HepG2 (cell line): ENCODE data around the gene BIVM. TPM values are rescaled to one million over a fixed set of nuclear protein-coding genes. Genes with fewer than 3 reads are reported as not detected.
A peak's percentile ranks its signal among the peaks of the same experiment; 100 is the strongest.

Experiments
- ARID5B ChIP-seq: IDR thresholded peaks from 2 replicates; pipeline ENCODE4 v1.4.0; 2020; ENCODE audit warnings: mild to moderate bottlenecking, missing genetic modification reagents
- HDAC2 ChIP-seq: sonication (generic); formaldehyde crosslinking; IDR thresholded peaks from 2 replicates; pipeline ENCODE4 v1.4.0; 2020; ENCODE audit warnings: missing genetic modification reagents
- KDM2A ChIP-seq: sonication (generic); formaldehyde crosslinking; IDR thresholded peaks from 2 replicates; pipeline ENCODE4 v1.4.0; 2020; ENCODE audit warnings: low read depth, missing genetic modification reagents, borderline replicate concordance
- MED1 ChIP-seq: sonication (generic); formaldehyde crosslinking; IDR thresholded peaks from 2 replicates; pipeline ENCODE4 v1.4.0; 2020; ENCODE audit warnings: missing genetic modification reagents
- POGK ChIP-seq: sonication (generic); formaldehyde crosslinking; conservative IDR thresholded peaks from 2 replicates; pipeline ENCODE4 v1.8.0; 2022; ENCODE audit warnings: mild to moderate bottlenecking, moderate library complexity, missing genetic modification reagents
- RFXANK ChIP-seq: IDR thresholded peaks from 2 replicates; pipeline ENCODE4 v1.6.1; 2016
- TAF1 ChIP-seq: sonication (generic); formaldehyde crosslinking; IDR thresholded peaks from 2 replicates; pipeline ENCODE4 v1.4.0; 2020; ENCODE audit warnings: missing genetic modification reagents
- YEATS2 ChIP-seq: sonication (generic); formaldehyde crosslinking; IDR thresholded peaks from 2 replicates; pipeline ENCODE4 v1.4.0; 2020; ENCODE audit warnings: missing genetic modification reagents, borderline replicate concordance
- ZFY ChIP-seq: sonication (generic); formaldehyde crosslinking; IDR thresholded peaks from 2 replicates; pipeline ENCODE4 v1.4.0; 2020; ENCODE audit warnings: missing genetic modification reagents
- ZFYVE20 ChIP-seq: sonication (generic); formaldehyde crosslinking; IDR thresholded peaks from 2 replicates; pipeline ENCODE4 v1.8.0; 2023; ENCODE audit warnings: low read depth, mild to moderate bottlenecking, moderate library complexity, missing genetic modification reagents, borderline replicate concordance
- ZNF264 ChIP-seq: sonication (generic); formaldehyde crosslinking; IDR thresholded peaks from 2 replicates; pipeline ENCODE4 v1.4.0; 2020; ENCODE audit warnings: missing genetic modification reagents
- ZNF605 ChIP-seq: sonication (generic); formaldehyde crosslinking; IDR thresholded peaks from 2 replicates; pipeline ENCODE4 v1.8.0; 2022; ENCODE audit warnings: mild to moderate bottlenecking, missing genetic modification reagents
- polyA plus RNA-seq, 8 experiments: library from polyadenylated mRNA; depleted of rRNA in 3 of 8; stranded (reverse) in 7 of 8; unstranded in 1 of 8; fragments of >200 nt; fragmentation: Illumina TruSeq in 4 of 8; extraction: Trizol in 4 of 8; gene quantifications; 2 replicates each; pipeline versions ENCODE4 v1.2.1 to v1.2.3, GENCODE V29; 2011 to 2016; ENCODE audit warnings: low read depth in 4 of 8, missing spikeins in 1 of 8, mixed read lengths in 1 of 8; ENCODE audit not compliant: insufficient read depth in 1 of 8
- total RNA-seq, 5 experiments: library from RNA; depleted of rRNA; stranded (reverse); fragments of >200 nt; fragmentation: Illumina TruSeq; extraction: Trizol; gene quantifications; 2 replicates each; pipeline ENCODE4 v1.2.3, GENCODE V29; 2016; ENCODE audit warnings: low read depth in 1 of 5
- TF ChIP-seq, protein P1 (sequence below): sonication (generic); formaldehyde crosslinking; IDR thresholded peaks from 2 replicates; pipeline ENCODE4 v1.8.0; 2023; ENCODE audit warnings: mild to moderate bottlenecking, missing genetic modification reagents
- TF ChIP-seq, protein P2 (sequence below): sonication (generic); formaldehyde crosslinking; IDR thresholded peaks from 2 replicates; pipeline ENCODE4 v1.4.0; 2020; ENCODE audit warnings: missing genetic modification reagents, mild to moderate bottlenecking, borderline replicate concordance
- TF ChIP-seq, protein P3 (sequence below), 2 experiments: sonication (generic) in 1 of 2; formaldehyde crosslinking in 1 of 2; IDR thresholded peaks; 2 replicates each; pipeline versions ENCODE4 v1.4.0 to v1.6.1; 2018 to 2020; ENCODE audit warnings: missing genetic modification reagents in 2 of 2, borderline replicate concordance in 1 of 2, low read depth in 1 of 2, mild to moderate bottlenecking in 1 of 2, missing biosample characterization in 1 of 2

BIVM gene
- total and polyA plus RNA-seq, 2 of the 13 experiments (the other 11 are each of a cell fraction or from before 2014, with no cell fraction given) = 10.4 to 15.8 TPM

- 0 out of 2 replicates have a peak, but pooled peaks have one; percentile 41 for TF ChIP-seq ZNF264 (CRISPR knock-in tag)
- TF ChIP-seq, protein P1, sequence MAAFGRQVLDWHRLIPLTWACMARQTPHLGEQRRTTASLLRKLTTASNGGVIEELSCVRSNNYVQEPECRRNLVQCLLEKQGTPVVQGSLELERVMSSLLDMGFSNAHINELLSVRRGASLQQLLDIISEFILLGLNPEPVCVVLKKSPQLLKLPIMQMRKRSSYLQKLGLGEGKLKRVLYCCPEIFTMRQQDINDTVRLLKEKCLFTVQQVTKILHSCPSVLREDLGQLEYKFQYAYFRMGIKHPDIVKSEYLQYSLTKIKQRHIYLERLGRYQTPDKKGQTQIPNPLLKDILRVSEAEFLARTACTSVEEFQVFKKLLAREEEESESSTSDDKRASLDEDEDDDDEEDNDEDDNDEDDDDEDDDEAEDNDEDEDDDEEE (CRISPR knock-in tag) = peak; percentile 49; the same call in 1 of the 2 replicates
- no peak for TF ChIP-seq ZFYVE20 (CRISPR knock-in tag)
- TF ChIP-seq ARID5B = no peak; the same call in 1 of the 2 replicates
- TF ChIP-seq HDAC2 (CRISPR knock-in tag) = peak; percentile 37; the same call in 1 of the 2 replicates
- TF ChIP-seq, protein P2, sequence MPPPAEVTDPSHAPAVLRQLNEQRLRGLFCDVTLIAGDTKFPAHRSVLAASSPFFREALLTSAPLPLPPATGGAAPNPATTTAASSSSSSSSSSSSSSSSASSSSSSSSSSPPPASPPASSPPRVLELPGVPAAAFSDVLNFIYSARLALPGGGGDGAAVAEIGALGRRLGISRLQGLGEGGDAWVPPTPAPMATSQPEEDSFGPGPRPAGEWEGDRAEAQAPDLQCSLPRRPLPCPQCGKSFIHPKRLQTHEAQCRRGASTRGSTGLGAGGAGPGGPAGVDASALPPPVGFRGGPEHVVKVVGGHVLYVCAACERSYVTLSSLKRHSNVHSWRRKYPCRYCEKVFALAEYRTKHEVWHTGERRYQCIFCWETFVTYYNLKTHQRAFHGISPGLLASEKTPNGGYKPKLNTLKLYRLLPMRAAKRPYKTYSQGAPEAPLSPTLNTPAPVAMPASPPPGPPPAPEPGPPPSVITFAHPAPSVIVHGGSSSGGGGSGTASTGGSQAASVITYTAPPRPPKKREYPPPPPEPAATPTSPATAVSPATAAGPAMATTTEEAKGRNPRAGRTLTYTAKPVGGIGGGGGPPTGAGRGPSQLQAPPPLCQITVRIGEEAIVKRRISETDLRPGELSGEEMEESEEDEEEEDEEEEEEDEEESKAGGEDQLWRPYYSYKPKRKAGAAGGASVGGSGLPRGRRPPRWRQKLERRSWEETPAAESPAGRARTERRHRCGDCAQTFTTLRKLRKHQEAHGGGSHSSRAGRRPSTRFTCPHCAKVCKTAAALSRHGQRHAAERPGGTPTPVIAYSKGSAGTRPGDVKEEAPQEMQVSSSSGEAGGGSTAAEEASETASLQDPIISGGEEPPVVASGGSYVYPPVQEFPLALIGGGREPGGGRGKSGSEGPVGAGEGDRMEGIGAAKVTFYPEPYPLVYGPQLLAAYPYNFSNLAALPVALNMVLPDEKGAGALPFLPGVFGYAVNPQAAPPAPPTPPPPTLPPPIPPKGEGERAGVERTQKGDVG (CRISPR knock-in tag) = peak; percentile 59; the same call in 1 of the 2 replicates
- peak; percentile 49; the same call in 1 of the 2 replicates for TF ChIP-seq POGK (CRISPR knock-in tag)
- peak; percentile 62 for TF ChIP-seq KDM2A (CRISPR knock-in tag)
- no peak for TF ChIP-seq RFXANK (CRISPR knock-in tag)
- peak; percentile 37 for TF ChIP-seq MED1 (CRISPR knock-in tag)
- TF ChIP-seq ZFY (CRISPR knock-in tag) = peak; percentile 57
- TF ChIP-seq TAF1 (CRISPR knock-in tag) = peak; percentile 90
- peak; percentile 62 for TF ChIP-seq ZNF605
- TF ChIP-seq, protein P3, sequence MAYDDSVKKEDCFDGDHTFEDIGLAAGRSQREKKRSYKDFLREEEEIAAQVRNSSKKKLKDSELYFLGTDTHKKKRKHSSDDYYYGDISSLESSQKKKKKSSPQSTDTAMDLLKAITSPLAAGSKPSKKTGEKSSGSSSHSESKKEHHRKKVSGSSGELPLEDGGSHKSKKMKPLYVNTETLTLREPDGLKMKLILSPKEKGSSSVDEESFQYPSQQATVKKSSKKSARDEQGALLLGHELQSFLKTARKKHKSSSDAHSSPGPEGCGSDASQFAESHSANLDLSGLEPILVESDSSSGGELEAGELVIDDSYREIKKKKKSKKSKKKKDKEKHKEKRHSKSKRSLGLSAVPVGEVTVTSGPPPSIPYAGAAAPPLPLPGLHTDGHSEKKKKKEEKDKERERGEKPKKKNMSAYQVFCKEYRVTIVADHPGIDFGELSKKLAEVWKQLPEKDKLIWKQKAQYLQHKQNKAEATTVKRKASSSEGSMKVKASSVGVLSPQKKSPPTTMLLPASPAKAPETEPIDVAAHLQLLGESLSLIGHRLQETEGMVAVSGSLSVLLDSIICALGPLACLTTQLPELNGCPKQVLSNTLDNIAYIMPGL (CRISPR knock-in tag; IDR thresholded peaks at IDR 0.05; ENCODE audit: borderline replicate concordance in 1 of 2, low read depth in 1 of 2) = peak; percentile 62 to 79; a peak in 3 of 4 replicates
- no peak; the same call in 1 of the 2 replicates for TF ChIP-seq YEATS2 (CRISPR knock-in tag)
Observed at GRCh38 chr13:102798581-102799425, at the start of gene BIVM, which contains the start of gene POGLUT2 (continued).
